Lung (tissue), 5 donors: ENCODE measurements around the gene IQUB. TPM values are rescaled to one million over a fixed set of nuclear protein-coding genes. Genes with fewer than 3 reads are reported as not detected.

Experiments used
- polyA plus RNA-seq, 2 donors: library from polyadenylated mRNA; stranded (reverse); fragments of 200-250 nt; gene quantifications; one replicate each; pipeline ENCODE4 v1.2.1, GENCODE V29; 2013
- small RNA-seq: library from RNA; depleted of rRNA; stranded (forward); fragments of <200 nt; gene quantifications from one replicate; pipeline ENCODE3, GENCODE V24; 2014; ENCODE audit warnings: low replicate concordance
- total RNA-seq, 2 donors: library from RNA; depleted of rRNA in 1 of 2; stranded (reverse); fragments of >200 nt in 1 of 2; gene quantifications; one replicate each; pipeline ENCODE4 v1.2.1, GENCODE V29; 2014 to 2021
- donor health status: Bipolar disorder and iron deficiency.
- donor health status: healthy.
- donor health status: DM: yes; HTN: yes; CAD: no.

The IQUB gene
- total and polyA plus RNA-seq, 4 donors, result 1.0 to 17.4 (median 3.2) TPM

Small RNA genes lying within 50 kb of the gene (small RNA-seq; reads per million reads assigned to genes)
- gene RNU6-296P, result not detected

Other genes starting within 250 kb of the IQUB start
- 10 to 100 TPM; 51.1 to 82.2 TPM for gene NDUFA5, start 23.2 kb upstream of the IQUB start, total RNA-seq
- gene NDUFA5, start 23.2 kb upstream of the IQUB start, polyA plus RNA-seq, result 100 to 1,000 TPM in 1 of 2 donors, 10 to 100 TPM in 1; 36.5 to 104 TPM
- gene ASB15, start 67.2 kb upstream of the IQUB start, total RNA-seq, result not detected
- gene ASB15, start 67.2 kb upstream of the IQUB start, polyA plus RNA-seq, result not detected
- 1 to 10 TPM in 1 of 2 donors, not detected in 1; 1.1 TPM for gene LMOD2, start 121.3 kb upstream of the IQUB start, total RNA-seq
- gene LMOD2, start 121.3 kb upstream of the IQUB start, polyA plus RNA-seq, result not detected
- gene WASL, start 214.4 kb upstream of the IQUB start, total RNA-seq, result 10 to 100 TPM; 28.3 to 52.7 TPM
- gene WASL, start 214.4 kb upstream of the IQUB start, polyA plus RNA-seq, result 10 to 100 TPM; 11.8 to 16.0 TPM